SK-N-SH (cell line): ENCODE measurements around the gene SLC5A3. TPM values are rescaled to one million over a fixed set of nuclear protein-coding genes. Genes with fewer than 3 reads are reported as not detected.

Experiments
- CTCF ChIA-PET: fragments of 300-600, 350-600 bp; formaldehyde crosslinking; extraction: SDS; loops from one replicate; lab custom pipeline; 2021; lab: Yijun Ruan, JAX
- POLR2A ChIA-PET: fragments of 350-600 bp; sonication (Branson Sonifier 250); formaldehyde crosslinking; extraction: SDS; loops from one replicate; lab custom pipeline; 2020; ENCODE audit warnings: antibody characterized with exemption, inconsistent platforms; lab: Yijun Ruan, JAX
- DNase-seq: peaks from one replicate; pipeline ENCODE4 v3.0.0; 2012
- H2AFZ ChIP-seq: fragments of 200-600 bp; sonication (generic); 2 replicates; pipeline ENCODE4 v1.8.1; 2016; ENCODE audit warnings: antibody characterized with exemption, mild to moderate bottlenecking, low read depth
- H3F3A ChIP-seq: fragments of 200-600 bp; sonication (generic); replicated peaks from 2 replicates; pipeline ENCODE3; 2016; ENCODE audit warnings: antibody characterized with exemption, mild to moderate bottlenecking; ENCODE audit not compliant: insufficient read depth
- H3K27ac ChIP-seq, 2 experiments: fragments of 200-500 bp in 1 of 2; fragments of 200-600 bp in 1 of 2; sonication (Bioruptor generic) in 1 of 2; sonication (generic), shearing (Covaris generic) in 1 of 2; 2 replicates each; pipeline versions ENCODE4 v1.5.1 to v1.6.1; 2014 to 2016; ENCODE audit warnings: low read depth in 2 of 2, inconsistent platforms in 1 of 2, low read length in 1 of 2, mild to moderate bottlenecking in 1 of 2, mixed read lengths in 1 of 2
- H3K27me3 ChIP-seq: fragments of 200-600 bp; sonication (generic), shearing (Covaris generic); 2 replicates; pipeline ENCODE4 v1.6.1; 2016; ENCODE audit warnings: mixed run types; ENCODE audit not compliant: insufficient read depth
- H3K36me3 ChIP-seq, 2 experiments: fragments of 200-500 bp in 1 of 2; fragments of 200-600 bp in 1 of 2; sonication (Bioruptor generic) in 1 of 2; sonication (generic) in 1 of 2; replicated peaks in 1 of 2; 2 replicates each; pipeline versions ENCODE3 to v1.5.1; 2014 to 2016; ENCODE audit warnings: low read length in 1 of 2, mild to moderate bottlenecking in 1 of 2; ENCODE audit not compliant: insufficient read depth in 2 of 2, control insufficient read depth in 1 of 2
- H3K4me1 ChIP-seq, 2 experiments: fragments of 200-500 bp in 1 of 2; fragments of 200-600 bp in 1 of 2; sonication (Bioruptor generic) in 1 of 2; sonication (generic), shearing (Covaris generic) in 1 of 2; 2 replicates each; pipeline versions ENCODE4 v1.5.1 to v1.6.1; 2014 to 2016; ENCODE audit warnings: low read depth in 1 of 2, low read length in 1 of 2, mixed run types in 1 of 2; ENCODE audit not compliant: insufficient read depth in 2 of 2, control insufficient read depth in 1 of 2
- H3K4me2 ChIP-seq: fragments of 200-600 bp; sonication (generic), shearing (Covaris generic); 2 replicates; pipeline ENCODE4 v1.6.1; 2017; ENCODE audit warnings: mixed run types
- H3K4me3 ChIP-seq, 2 experiments: fragments of 200-500 bp in 1 of 2; fragments of 200-600 bp in 1 of 2; sonication (Bioruptor generic) in 1 of 2; sonication (generic), shearing (Covaris generic) in 1 of 2; 2 replicates each; pipeline versions ENCODE4 v1.5.1 to v1.8.1; 2014 to 2016; ENCODE audit warnings: low read depth in 2 of 2, inconsistent platforms in 1 of 2, low read length in 1 of 2, mild to moderate bottlenecking in 1 of 2, mixed read lengths in 1 of 2, moderate library complexity in 1 of 2
- H3K79me2 ChIP-seq: fragments of 200-600 bp; sonication (generic); 2 replicates; pipeline ENCODE4 v1.8.1; 2017; ENCODE audit warnings: mild to moderate bottlenecking; ENCODE audit not compliant: insufficient read depth
- H3K9ac ChIP-seq: fragments of 200-600 bp; sonication (generic); 2 replicates; pipeline ENCODE4 v1.6.1; 2017; ENCODE audit warnings: mixed run types
- H3K9me2 ChIP-seq: fragments of 200-600 bp; sonication (generic); 2 replicates; pipeline ENCODE4 v1.6.1; 2017; ENCODE audit warnings: mixed run types
- H3K9me3 ChIP-seq: fragments of 200-600 bp; sonication (generic); 2 replicates; pipeline ENCODE4 v1.6.1; 2017; ENCODE audit warnings: mixed run types, mild to moderate bottlenecking, moderate library complexity
- H4K20me1 ChIP-seq: fragments of 200-600 bp; sonication (generic); 2 replicates; pipeline ENCODE4 v1.6.1; 2017; ENCODE audit warnings: mild to moderate bottlenecking, mixed run types; ENCODE audit not compliant: insufficient read depth
- CHD2 ChIP-seq: fragments of 150-350 bp; IDR thresholded peaks from 2 replicates; pipeline ENCODE4 v1.6.1; 2018; ENCODE audit warnings: low read length; ENCODE audit not compliant: partially characterized antibody
- ELF1 ChIP-seq: IDR thresholded peaks from 2 replicates; pipeline ENCODE4 v1.4.0; 2012
- EP300 ChIP-seq, 2 experiments: IDR thresholded peaks; 2 replicates each; pipeline versions ENCODE4 v1.4.0 to v1.6.1; 2012; ENCODE audit warnings: borderline replicate concordance in 1 of 2, low read depth in 1 of 2, low read length in 1 of 2
- EZH2phosphoT487 ChIP-seq: fragments of 200-600 bp; sonication (generic); IDR thresholded peaks from 2 replicates; pipeline ENCODE4 v1.6.1; 2017; ENCODE audit warnings: low read depth, mixed run types, mild to moderate bottlenecking, antibody characterized with exemption, moderate library complexity, borderline replicate concordance
- FOXJ3 ChIP-seq: sonication (generic); formaldehyde crosslinking; IDR thresholded peaks from 2 replicates; pipeline ENCODE4 v1.5.1; 2020; ENCODE audit warnings: mild to moderate bottlenecking, missing genetic modification reagents
- GABPA ChIP-seq: IDR thresholded peaks from 2 replicates; pipeline ENCODE4 v1.4.0; 2012; ENCODE audit warnings: low read depth, mild to moderate bottlenecking
- GATA2 ChIP-seq: sonication (generic); formaldehyde crosslinking; IDR thresholded peaks from 2 replicates; pipeline ENCODE4 v1.5.0; 2020; ENCODE audit warnings: mild to moderate bottlenecking, missing genetic modification reagents
- JUND ChIP-seq: IDR thresholded peaks from 2 replicates; pipeline ENCODE4 v1.4.0; 2012
- MEF2A ChIP-seq: IDR thresholded peaks from 2 replicates; pipeline ENCODE4 v1.4.0; 2012; ENCODE audit warnings: low read depth, borderline replicate concordance
- MXI1 ChIP-seq: IDR thresholded peaks from 2 replicates; pipeline ENCODE4 v1.6.1; 2012; ENCODE audit warnings: mild to moderate bottlenecking, low read depth, low read length, improper control_type of control experiment
- NFIC ChIP-seq: IDR thresholded peaks from 2 replicates; pipeline ENCODE4 v1.4.0; 2012; ENCODE audit warnings: borderline replicate concordance
- SMC3 ChIP-seq: IDR thresholded peaks from 2 replicates; pipeline ENCODE4 v1.6.1; 2012; ENCODE audit warnings: low read depth, low read length, improper control_type of control experiment
- TAF1 ChIP-seq: IDR thresholded peaks from 2 replicates; pipeline ENCODE4 v1.6.1; 2012; ENCODE audit warnings: low read depth, mild to moderate bottlenecking, low read length, moderate library complexity, borderline replicate concordance
- YY1 ChIP-seq: IDR thresholded peaks from 2 replicates; pipeline ENCODE4 v1.4.0; 2012; ENCODE audit warnings: low read depth, mild to moderate bottlenecking
- WGBS: methylation state at CpG from one replicate; pipeline ENCODE4 v1.1.6; 2017; ENCODE audit warnings: low lambda C conversion rate; 5-methylcytosine and 5-hydroxymethylcytosine counted together
- polyA plus RNA-seq, 3 experiments: library from polyadenylated mRNA; depleted of rRNA; stranded (reverse); fragments of >200 nt; gene quantifications; 2 replicates each; pipeline ENCODE4 v1.2.3, GENCODE V29; 2012
- TF ChIP-seq, protein P1 (sequence below): IDR thresholded peaks from 2 replicates; pipeline ENCODE4 v1.4.0; 2012; ENCODE audit warnings: low read depth, borderline replicate concordance
- TF ChIP-seq, protein P2 (sequence below): fragments of 150-350 bp; IDR thresholded peaks from 2 replicates; pipeline ENCODE4 v1.6.1; 2016; ENCODE audit warnings: mild to moderate bottlenecking, low read depth, low read length
- TF ChIP-seq, protein P3 (sequence below): fragments of 150-350 bp; IDR thresholded peaks from 2 replicates; pipeline ENCODE4 v1.6.1; 2017; ENCODE audit warnings: antibody characterized with exemption, low read length, low read depth, borderline replicate concordance
- TF ChIP-seq, protein P4 (sequence below): IDR thresholded peaks from 2 replicates; pipeline ENCODE4 v1.6.1; 2012; ENCODE audit warnings: mild to moderate bottlenecking, low read depth, low read length, moderate library complexity

SLC5A3 gene
- polyA plus RNA-seq, 1 of the 3 experiments (the other 2 are of a cell fraction), result 3.0 TPM

DNA sequence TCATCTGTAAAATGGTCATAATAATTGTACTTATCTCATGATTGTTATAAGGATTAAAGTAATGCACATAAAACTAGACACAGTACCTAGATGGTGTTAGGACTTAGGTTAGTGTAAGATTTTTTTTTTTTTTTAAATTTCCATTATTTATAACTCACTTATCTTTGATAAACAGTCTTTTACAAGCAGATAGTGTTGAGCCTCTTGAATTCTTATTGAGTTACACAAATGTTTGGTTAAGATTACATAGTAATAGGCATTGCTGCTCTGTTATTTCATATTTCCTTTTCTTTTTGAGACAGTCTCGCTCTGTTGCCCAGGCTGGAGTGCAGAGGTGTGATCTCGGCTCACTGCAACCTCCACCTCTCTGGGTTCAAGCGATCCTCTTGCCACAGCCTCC, 15.4 kb downstream of the SLC5A3 start:
- ChIA-PET CTCF (no interaction called here), POLR2A (no interaction called here)
- H3K4me3 ChIP-seq, result no peak overlapping the region
- no peak overlapping the region for H3K27ac ChIP-seq
- peaks cover 95% of the 10 kb centered on the region for H3K79me2 ChIP-seq
- no peak for DNase-seq
- WGBS, result 98% methylated on average over 3 of the region's 3 CpGs
- no peak overlapping the region for H2AFZ ChIP-seq
- H3K9me3 ChIP-seq, result no peaks in the 10 kb centered on the region
- peaks cover 3% of the 10 kb centered on the region for H3F3A ChIP-seq
- no peak overlapping the region for H3K9ac ChIP-seq
- H3K9me2 ChIP-seq, result no peaks in the 10 kb centered on the region
- peaks cover 5 to 19% of the 10 kb centered on the region in 2 experiments for H3K36me3 ChIP-seq
- H3K4me2 ChIP-seq, result no peak overlapping the region
- TF ChIP-seq JUND (no peak), MXI1 (no peak), YY1 (no peak), SMC3 (no peak), GATA2 (no peak), GABPA (no peak), EZH2phosphoT487 (no peak), TAF1 (no peak), CHD2 (no peak), NFIC (no peak), FOXJ3 (no peak), ELF1 (no peak), MEF2A (no peak), EP300 (IDR thresholded peaks at IDR 0.05; ENCODE audit: borderline replicate concordance in 1 of 2, low read depth in 1 of 2, low read length in 1 of 2) (no peak)
- TF ChIP-seq, protein P1, sequence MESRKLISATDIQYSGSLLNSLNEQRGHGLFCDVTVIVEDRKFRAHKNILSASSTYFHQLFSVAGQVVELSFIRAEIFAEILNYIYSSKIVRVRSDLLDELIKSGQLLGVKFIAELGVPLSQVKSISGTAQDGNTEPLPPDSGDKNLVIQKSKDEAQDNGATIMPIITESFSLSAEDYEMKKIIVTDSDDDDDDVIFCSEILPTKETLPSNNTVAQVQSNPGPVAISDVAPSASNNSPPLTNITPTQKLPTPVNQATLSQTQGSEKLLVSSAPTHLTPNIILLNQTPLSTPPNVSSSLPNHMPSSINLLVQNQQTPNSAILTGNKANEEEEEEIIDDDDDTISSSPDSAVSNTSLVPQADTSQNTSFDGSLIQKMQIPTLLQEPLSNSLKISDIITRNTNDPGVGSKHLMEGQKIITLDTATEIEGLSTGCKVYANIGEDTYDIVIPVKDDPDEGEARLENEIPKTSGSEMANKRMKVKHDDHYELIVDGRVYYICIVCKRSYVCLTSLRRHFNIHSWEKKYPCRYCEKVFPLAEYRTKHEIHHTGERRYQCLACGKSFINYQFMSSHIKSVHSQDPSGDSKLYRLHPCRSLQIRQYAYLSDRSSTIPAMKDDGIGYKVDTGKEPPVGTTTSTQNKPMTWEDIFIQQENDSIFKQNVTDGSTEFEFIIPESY, result no peak
- TF ChIP-seq, protein P2, sequence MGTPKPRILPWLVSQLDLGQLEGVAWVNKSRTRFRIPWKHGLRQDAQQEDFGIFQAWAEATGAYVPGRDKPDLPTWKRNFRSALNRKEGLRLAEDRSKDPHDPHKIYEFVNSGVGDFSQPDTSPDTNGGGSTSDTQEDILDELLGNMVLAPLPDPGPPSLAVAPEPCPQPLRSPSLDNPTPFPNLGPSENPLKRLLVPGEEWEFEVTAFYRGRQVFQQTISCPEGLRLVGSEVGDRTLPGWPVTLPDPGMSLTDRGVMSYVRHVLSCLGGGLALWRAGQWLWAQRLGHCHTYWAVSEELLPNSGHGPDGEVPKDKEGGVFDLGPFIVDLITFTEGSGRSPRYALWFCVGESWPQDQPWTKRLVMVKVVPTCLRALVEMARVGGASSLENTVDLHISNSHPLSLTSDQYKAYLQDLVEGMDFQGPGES, result no peak
- TF ChIP-seq, protein P3, sequence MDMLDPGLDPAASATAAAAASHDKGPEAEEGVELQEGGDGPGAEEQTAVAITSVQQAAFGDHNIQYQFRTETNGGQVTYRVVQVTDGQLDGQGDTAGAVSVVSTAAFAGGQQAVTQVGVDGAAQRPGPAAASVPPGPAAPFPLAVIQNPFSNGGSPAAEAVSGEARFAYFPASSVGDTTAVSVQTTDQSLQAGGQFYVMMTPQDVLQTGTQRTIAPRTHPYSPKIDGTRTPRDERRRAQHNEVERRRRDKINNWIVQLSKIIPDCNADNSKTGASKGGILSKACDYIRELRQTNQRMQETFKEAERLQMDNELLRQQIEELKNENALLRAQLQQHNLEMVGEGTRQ, result no peak
- TF ChIP-seq, protein P4, sequence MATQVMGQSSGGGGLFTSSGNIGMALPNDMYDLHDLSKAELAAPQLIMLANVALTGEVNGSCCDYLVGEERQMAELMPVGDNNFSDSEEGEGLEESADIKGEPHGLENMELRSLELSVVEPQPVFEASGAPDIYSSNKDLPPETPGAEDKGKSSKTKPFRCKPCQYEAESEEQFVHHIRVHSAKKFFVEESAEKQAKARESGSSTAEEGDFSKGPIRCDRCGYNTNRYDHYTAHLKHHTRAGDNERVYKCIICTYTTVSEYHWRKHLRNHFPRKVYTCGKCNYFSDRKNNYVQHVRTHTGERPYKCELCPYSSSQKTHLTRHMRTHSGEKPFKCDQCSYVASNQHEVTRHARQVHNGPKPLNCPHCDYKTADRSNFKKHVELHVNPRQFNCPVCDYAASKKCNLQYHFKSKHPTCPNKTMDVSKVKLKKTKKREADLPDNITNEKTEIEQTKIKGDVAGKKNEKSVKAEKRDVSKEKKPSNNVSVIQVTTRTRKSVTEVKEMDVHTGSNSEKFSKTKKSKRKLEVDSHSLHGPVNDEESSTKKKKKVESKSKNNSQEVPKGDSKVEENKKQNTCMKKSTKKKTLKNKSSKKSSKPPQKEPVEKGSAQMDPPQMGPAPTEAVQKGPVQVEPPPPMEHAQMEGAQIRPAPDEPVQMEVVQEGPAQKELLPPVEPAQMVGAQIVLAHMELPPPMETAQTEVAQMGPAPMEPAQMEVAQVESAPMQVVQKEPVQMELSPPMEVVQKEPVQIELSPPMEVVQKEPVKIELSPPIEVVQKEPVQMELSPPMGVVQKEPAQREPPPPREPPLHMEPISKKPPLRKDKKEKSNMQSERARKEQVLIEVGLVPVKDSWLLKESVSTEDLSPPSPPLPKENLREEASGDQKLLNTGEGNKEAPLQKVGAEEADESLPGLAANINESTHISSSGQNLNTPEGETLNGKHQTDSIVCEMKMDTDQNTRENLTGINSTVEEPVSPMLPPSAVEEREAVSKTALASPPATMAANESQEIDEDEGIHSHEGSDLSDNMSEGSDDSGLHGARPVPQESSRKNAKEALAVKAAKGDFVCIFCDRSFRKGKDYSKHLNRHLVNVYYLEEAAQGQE, result no peak
- H4K20me1 ChIP-seq, result peaks cover 71% of the 10 kb centered on the region
- no peaks in the 10 kb centered on the region for H3K27me3 ChIP-seq
- peaks cover 0 to 6% of the 10 kb centered on the region in 2 experiments; a peak in 3 of 4 replicates for H3K4me1 ChIP-seq
